Measurements from ENCODE around the gene VPS39.

GRCh38 chr15:42198516-42198915 is 9.6 kb downstream of the VPS39 start:
- TF ChIP-seq, protein P1, sequence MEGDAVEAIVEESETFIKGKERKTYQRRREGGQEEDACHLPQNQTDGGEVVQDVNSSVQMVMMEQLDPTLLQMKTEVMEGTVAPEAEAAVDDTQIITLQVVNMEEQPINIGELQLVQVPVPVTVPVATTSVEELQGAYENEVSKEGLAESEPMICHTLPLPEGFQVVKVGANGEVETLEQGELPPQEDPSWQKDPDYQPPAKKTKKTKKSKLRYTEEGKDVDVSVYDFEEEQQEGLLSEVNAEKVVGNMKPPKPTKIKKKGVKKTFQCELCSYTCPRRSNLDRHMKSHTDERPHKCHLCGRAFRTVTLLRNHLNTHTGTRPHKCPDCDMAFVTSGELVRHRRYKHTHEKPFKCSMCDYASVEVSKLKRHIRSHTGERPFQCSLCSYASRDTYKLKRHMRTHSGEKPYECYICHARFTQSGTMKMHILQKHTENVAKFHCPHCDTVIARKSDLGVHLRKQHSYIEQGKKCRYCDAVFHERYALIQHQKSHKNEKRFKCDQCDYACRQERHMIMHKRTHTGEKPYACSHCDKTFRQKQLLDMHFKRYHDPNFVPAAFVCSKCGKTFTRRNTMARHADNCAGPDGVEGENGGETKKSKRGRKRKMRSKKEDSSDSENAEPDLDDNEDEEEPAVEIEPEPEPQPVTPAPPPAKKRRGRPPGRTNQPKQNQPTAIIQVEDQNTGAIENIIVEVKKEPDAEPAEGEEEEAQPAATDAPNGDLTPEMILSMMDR (IDR thresholded peaks at IDR 0.05), result no peak
- no peak for TF ChIP-seq EP300 (IDR thresholded peaks at IDR 0.05)

Data from ovary (tissue), 3 donors.